ENCODE results near the gene CD40. TPM values are rescaled to one million over a fixed set of nuclear protein-coding genes. Genes with fewer than 3 reads are reported as not detected.

Gene CD40
- total RNA-seq, 1 donor from 2014 or later: 1.6 TPM

GRCh38 chr20:46145713-46146112 lies 27.6 kb downstream of the CD40 start:
- H3K4me3 Mint-ChIP-seq (ENCODE audit: unreplicated experiment): no peak overlapping the region
- no peak for TF ChIP-seq CTCF (IDR thresholded peaks at IDR 0.05)
- H3K9me3 Mint-ChIP-seq (ENCODE audit: unreplicated experiment): no peaks in the 10 kb centered on the region
- H3K36me3 Mint-ChIP-seq (ENCODE audit: unreplicated experiment): no peaks in the 10 kb centered on the region
- no peak for DNase-seq (ENCODE audit: extremely low spot score, unreplicated experiment)
- H3K27me3 Mint-ChIP-seq (ENCODE audit: unreplicated experiment): peaks cover 31% of the 10 kb centered on the region
- H3K4me1 Mint-ChIP-seq (ENCODE audit: unreplicated experiment): no peaks in the 10 kb centered on the region
- no peak overlapping the region for H3K27ac Mint-ChIP-seq (ENCODE audit: unreplicated experiment)

- H3K4me3 Mint-ChIP-seq (ENCODE audit: unreplicated experiment): no peak overlapping the region
- H3K4me1 Mint-ChIP-seq (ENCODE audit: unreplicated experiment): no peaks in the 10 kb centered on the region
- H3K36me3 Mint-ChIP-seq (ENCODE audit: unreplicated experiment): no peaks in the 10 kb centered on the region
- no peak for TF ChIP-seq CTCF (IDR thresholded peaks at IDR 0.05)
- H3K27ac Mint-ChIP-seq (ENCODE audit: unreplicated experiment): no peak overlapping the region
- peaks cover 6% of the 10 kb centered on the region for H3K27me3 Mint-ChIP-seq (ENCODE audit: unreplicated experiment)
- no peaks in the 10 kb centered on the region for H3K9me3 Mint-ChIP-seq (ENCODE audit: unreplicated experiment)
- no peak for DNase-seq (ENCODE audit: extremely low spot score, unreplicated experiment)
Observed at GRCh38 chr20:46148313-46149208, 30.4 kb downstream of the CD40 start.

GRCh38 chr20:46150943-46151342 lies 32.8 kb downstream of the CD40 start:
- no peak for TF ChIP-seq CTCF (IDR thresholded peaks at IDR 0.05)
- no peaks in the 10 kb centered on the region for H3K36me3 Mint-ChIP-seq (ENCODE audit: unreplicated experiment)
- H3K4me3 Mint-ChIP-seq (ENCODE audit: unreplicated experiment): no peak overlapping the region
- no peak overlapping the region for H3K27ac Mint-ChIP-seq (ENCODE audit: unreplicated experiment)
- no peaks in the 10 kb centered on the region for H3K9me3 Mint-ChIP-seq (ENCODE audit: unreplicated experiment)
- DNase-seq (ENCODE audit: extremely low spot score, unreplicated experiment): no peak
- no peaks in the 10 kb centered on the region for H3K4me1 Mint-ChIP-seq (ENCODE audit: unreplicated experiment)
- H3K27me3 Mint-ChIP-seq (ENCODE audit: unreplicated experiment): peaks cover 7% of the 10 kb centered on the region

GRCh38 chr20:46151936-46152335 lies 33.8 kb downstream of the CD40 start:
- TF ChIP-seq CTCF (IDR thresholded peaks at IDR 0.05): no peak

GRCh38 chr20:46152824-46153586 lies 34.9 kb downstream of the CD40 start:
- H3K27ac Mint-ChIP-seq (ENCODE audit: unreplicated experiment): no peak overlapping the region
- H3K36me3 Mint-ChIP-seq (ENCODE audit: unreplicated experiment): no peaks in the 10 kb centered on the region
- no peak overlapping the region for H3K4me3 Mint-ChIP-seq (ENCODE audit: unreplicated experiment)
- no peak for TF ChIP-seq CTCF (IDR thresholded peaks at IDR 0.05)
- H3K27me3 Mint-ChIP-seq (ENCODE audit: unreplicated experiment): peaks cover 7% of the 10 kb centered on the region
- no peaks in the 10 kb centered on the region for H3K9me3 Mint-ChIP-seq (ENCODE audit: unreplicated experiment)
- no peaks in the 10 kb centered on the region for H3K4me1 Mint-ChIP-seq (ENCODE audit: unreplicated experiment)
- DNase-seq (ENCODE audit: extremely low spot score, unreplicated experiment): no peak

More at GRCh38 chr20:46151936-46152335, 33.8 kb downstream of the CD40 start:
- Mint-ChIP-seq H3K4me3 (ENCODE audit: unreplicated experiment) (no peak overlapping the region), H3K27me3 (ENCODE audit: unreplicated experiment) (peaks cover 7% of the 10 kb centered on the region), H3K9me3 (ENCODE audit: unreplicated experiment) (no peaks in the 10 kb centered on the region), H3K36me3 (ENCODE audit: unreplicated experiment) (no peaks in the 10 kb centered on the region), H3K4me1 (ENCODE audit: unreplicated experiment) (no peaks in the 10 kb centered on the region), H3K27ac (ENCODE audit: unreplicated experiment) (no peak overlapping the region)
- no peak for DNase-seq (ENCODE audit: extremely low spot score, unreplicated experiment)
